Peyer's patch (tissue), 4 donors: ENCODE data around the gene ELOVL5.

Experiments used
- POLR2A ChIP-seq, 2 donors: fragments of 450-650 bp; IDR thresholded peaks; one replicate each; pipeline ENCODE4 v1.5.1; 2017; ENCODE audit warnings: antibody characterized with exemption in 2 of 2, mild to moderate bottlenecking in 2 of 2, moderate library complexity in 2 of 2
- TF ChIP-seq, protein P1 (sequence below), 6 experiments: fragments of 450-650 bp in 4 of 6; fragments of 200-600 bp in 2 of 6; sonication (generic) in 1 of 6; IDR thresholded peaks; one replicate each; pipeline ENCODE4 v1.5.1; 2017 to 2019; ENCODE audit warnings: antibody characterized with exemption in 6 of 6, mild to moderate bottlenecking in 3 of 6, moderate library complexity in 1 of 6

DNA sequence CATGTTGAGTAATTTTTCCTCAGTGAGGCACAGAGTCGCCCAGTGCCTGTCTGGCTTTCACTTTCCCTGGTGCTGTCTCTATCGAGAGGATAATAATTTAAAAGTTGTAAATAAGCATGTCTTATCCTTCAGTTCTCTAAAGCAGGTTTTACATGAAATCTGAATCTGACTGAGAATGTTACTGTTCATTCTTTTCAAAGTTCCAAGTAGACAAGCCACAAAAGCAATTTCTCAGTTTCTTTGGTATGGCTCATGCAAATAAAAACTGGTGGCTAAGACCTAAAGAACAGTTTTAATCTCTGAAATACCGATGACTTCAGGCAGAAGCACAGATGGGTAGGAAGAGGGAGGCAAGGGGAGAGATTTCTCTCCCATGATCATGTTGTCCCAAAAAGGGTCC lies 112.5 kb downstream of the ELOVL5 start:
- TF ChIP-seq, protein P1, sequence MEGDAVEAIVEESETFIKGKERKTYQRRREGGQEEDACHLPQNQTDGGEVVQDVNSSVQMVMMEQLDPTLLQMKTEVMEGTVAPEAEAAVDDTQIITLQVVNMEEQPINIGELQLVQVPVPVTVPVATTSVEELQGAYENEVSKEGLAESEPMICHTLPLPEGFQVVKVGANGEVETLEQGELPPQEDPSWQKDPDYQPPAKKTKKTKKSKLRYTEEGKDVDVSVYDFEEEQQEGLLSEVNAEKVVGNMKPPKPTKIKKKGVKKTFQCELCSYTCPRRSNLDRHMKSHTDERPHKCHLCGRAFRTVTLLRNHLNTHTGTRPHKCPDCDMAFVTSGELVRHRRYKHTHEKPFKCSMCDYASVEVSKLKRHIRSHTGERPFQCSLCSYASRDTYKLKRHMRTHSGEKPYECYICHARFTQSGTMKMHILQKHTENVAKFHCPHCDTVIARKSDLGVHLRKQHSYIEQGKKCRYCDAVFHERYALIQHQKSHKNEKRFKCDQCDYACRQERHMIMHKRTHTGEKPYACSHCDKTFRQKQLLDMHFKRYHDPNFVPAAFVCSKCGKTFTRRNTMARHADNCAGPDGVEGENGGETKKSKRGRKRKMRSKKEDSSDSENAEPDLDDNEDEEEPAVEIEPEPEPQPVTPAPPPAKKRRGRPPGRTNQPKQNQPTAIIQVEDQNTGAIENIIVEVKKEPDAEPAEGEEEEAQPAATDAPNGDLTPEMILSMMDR (IDR thresholded peaks at IDR 0.05), result no peak
- TF ChIP-seq POLR2A (IDR thresholded peaks at IDR 0.05), result no peak
